DND-41 (cell line): ENCODE measurements around the gene GPT2.

Experiments
- ATAC-seq: fragments of 200-7000 bp; cut with Tn5 transposase; 3 replicates; pipeline ENCODE4 v1.9.1; 2021; ENCODE audit warnings: low read depth; ENCODE audit not compliant: insufficient read depth
- DNase-seq: peaks from one replicate; pipeline ENCODE4 v3.0.0-alpha.2; 2020
- H2AFZ ChIP-seq: 2 replicates; pipeline ENCODE4 v1.6.0; 2012; ENCODE audit warnings: low read depth, low read length
- H3K27ac ChIP-seq: 2 replicates; pipeline ENCODE4 v1.5.1; 2012; ENCODE audit warnings: low read length, inconsistent platforms
- H3K27me3 ChIP-seq: fragments of 200-600 bp; sonication (generic); 2 replicates; pipeline ENCODE4 v1.6.0; 2012; ENCODE audit warnings: low read length, mild to moderate bottlenecking, inconsistent platforms; ENCODE audit not compliant: insufficient read depth, poor library complexity
- H3K36me3 ChIP-seq: 2 replicates; pipeline ENCODE4 v1.5.1; 2012; ENCODE audit warnings: low read length, inconsistent platforms; ENCODE audit not compliant: insufficient read depth
- H3K4me1 ChIP-seq: 2 replicates; pipeline ENCODE4 v1.5.1; 2012; ENCODE audit warnings: mild to moderate bottlenecking, low read length; ENCODE audit not compliant: insufficient read depth
- H3K4me2 ChIP-seq: 2 replicates; pipeline ENCODE4 v1.6.0; 2012; ENCODE audit warnings: mild to moderate bottlenecking, moderate library complexity, low read length, inconsistent platforms; ENCODE audit not compliant: insufficient read depth
- H3K4me3 ChIP-seq, 2 experiments: fragments of 200-600 bp in 1 of 2; shearing (Covaris generic) in 1 of 2; 2 replicates each; pipeline ENCODE4 v1.5.1; 2012 to 2016; ENCODE audit warnings: inconsistent platforms in 2 of 2, low read length in 2 of 2, mild to moderate bottlenecking in 2 of 2, low read depth in 1 of 2, moderate library complexity in 1 of 2
- H3K79me2 ChIP-seq: 2 replicates; pipeline ENCODE4 v1.6.0; 2012; ENCODE audit warnings: low read length, inconsistent platforms; ENCODE audit not compliant: insufficient read depth
- H3K9ac ChIP-seq: 2 replicates; pipeline ENCODE4 v1.6.0; 2012; ENCODE audit warnings: low read depth, mild to moderate bottlenecking, inconsistent platforms, low read length, moderate library complexity
- H3K9me3 ChIP-seq: 2 replicates; pipeline ENCODE4 v1.5.1; 2012; ENCODE audit warnings: low read length, moderate library complexity, mild to moderate bottlenecking, inconsistent platforms; ENCODE audit not compliant: insufficient read depth, severe bottlenecking
- H4K20me1 ChIP-seq: 2 replicates; pipeline ENCODE4 v1.6.0; 2012; ENCODE audit warnings: low read length; ENCODE audit not compliant: insufficient read depth
- CTCF ChIP-seq: IDR thresholded peaks from 2 replicates; pipeline ENCODE4 v1.5.1; 2012; ENCODE audit warnings: borderline replicate concordance, low read length, moderate library complexity, mild to moderate bottlenecking; ENCODE audit not compliant: poor library complexity, severe bottlenecking; ENCODE audit errors: extremely low read depth
- EZH2 ChIP-seq: IDR thresholded peaks from 3 replicates; pipeline ENCODE4 v1.6.1; 2012; ENCODE audit warnings: borderline replicate concordance, low read depth, mild to moderate bottlenecking, moderate library complexity, low read length, inconsistent platforms; ENCODE audit not compliant: severe bottlenecking

GPT2 gene

GRCh38 chr16:46901709-46902108 lies 17.5 kb downstream of the GPT2 start:
- H3K4me1 ChIP-seq, result no peaks in the 10 kb centered on the region
- H3K4me2 ChIP-seq, result no peak overlapping the region
- TF ChIP-seq EZH2 (no peak), CTCF (no peak)
- H3K36me3 ChIP-seq, result no peaks in the 10 kb centered on the region
- no peak overlapping the region for H2AFZ ChIP-seq
- no peak overlapping the region for H3K4me3 ChIP-seq
- H3K27me3 ChIP-seq, result peaks cover 2% of the 10 kb centered on the region
- no peaks in the 10 kb centered on the region for H3K9me3 ChIP-seq
- H3K79me2 ChIP-seq, result no peaks in the 10 kb centered on the region
- DNase-seq, result no peak
- no peak for ATAC-seq
- H3K27ac ChIP-seq, result no peak overlapping the region
- H4K20me1 ChIP-seq, result no peaks in the 10 kb centered on the region; the same call in 1 of the 2 replicates
- no peak overlapping the region for H3K9ac ChIP-seq

GRCh38 chr16:46903255-46903905 lies 19.2 kb downstream of the GPT2 start:
- no peak overlapping the region for H3K4me2 ChIP-seq
- H3K27ac ChIP-seq, result no peak overlapping the region
- no peak overlapping the region for H2AFZ ChIP-seq
- H3K79me2 ChIP-seq, result no peaks in the 10 kb centered on the region
- H3K4me1 ChIP-seq, result no peaks in the 10 kb centered on the region
- DNase-seq (no peak), ATAC-seq (no peak)
- TF ChIP-seq EZH2, result no peak
- no peak for TF ChIP-seq CTCF
- H3K9me3 ChIP-seq, result no peaks in the 10 kb centered on the region
- no peaks in the 10 kb centered on the region; the same call in 1 of the 2 replicates for H4K20me1 ChIP-seq
- no peak overlapping the region for H3K9ac ChIP-seq
- H3K27me3 ChIP-seq, result no peaks in the 10 kb centered on the region
- no peaks in the 10 kb centered on the region for H3K36me3 ChIP-seq
- H3K4me3 ChIP-seq, result no peak overlapping the region

GRCh38 chr16:46904471-46904870 lies 20.3 kb downstream of the GPT2 start:
- H3K36me3 ChIP-seq, result no peaks in the 10 kb centered on the region
- H3K4me3 ChIP-seq, result no peak overlapping the region

More at GRCh38 chr16:46904471-46904870, 20.3 kb downstream of the GPT2 start:
- Histone ChIP-seq H4K20me1 (no peaks in the 10 kb centered on the region; the same call in 1 of the 2 replicates), H3K4me1 (no peaks in the 10 kb centered on the region), H3K79me2 (no peaks in the 10 kb centered on the region), H3K4me2 (no peak overlapping the region), H3K9ac (no peak overlapping the region), H3K27me3 (no peaks in the 10 kb centered on the region), H3K27ac (no peak overlapping the region), H2AFZ (no peak overlapping the region), H3K9me3 (no peaks in the 10 kb centered on the region)
- DNase-seq (no peak), ATAC-seq (no peak)
- TF ChIP-seq EZH2 (no peak), CTCF (no peak)
